Middle frontal gyrus (tissue), 1 donor: ENCODE measurements around the gene AMY1C.
"Not testable (repeated sequence)": the region's sequence is repeated elsewhere in the genome, so short reads cannot be mapped to it uniquely, and the experiment has no call there.

Source experiments
- DNase-seq: peaks from one replicate; pipeline ENCODE4 v3.0.0-alpha.2; 2015; ENCODE audit warnings: low spot score; ENCODE audit errors: extremely low spot score

Gene AMY1C

DNA sequence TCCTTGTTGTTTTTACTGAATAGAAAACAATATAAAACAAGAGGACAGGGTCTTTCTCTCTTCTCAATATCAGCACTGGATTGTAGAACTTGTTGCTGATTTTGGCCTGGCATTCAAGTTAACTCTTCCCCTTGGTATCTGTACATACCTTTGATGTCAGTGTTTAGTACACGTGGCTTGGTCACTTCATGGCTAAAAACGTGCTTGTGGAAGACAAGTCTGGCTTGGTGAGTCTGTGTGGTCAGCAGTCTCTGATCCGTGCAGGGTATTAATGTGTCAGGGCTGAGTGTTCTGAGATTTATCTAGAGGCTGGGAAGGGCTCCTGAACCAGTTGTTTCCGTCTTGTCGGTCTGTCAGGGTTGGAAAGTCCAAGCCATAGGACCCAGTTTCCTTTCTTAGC, at the start of gene AMY1C:
AMY1C (plus strand) TSS at position 301 of the 400 bp plus-strand sequence. CDS start 572 bp downstream, outside the sequence.
- not testable (repeated sequence) for DNase-seq

DNA sequence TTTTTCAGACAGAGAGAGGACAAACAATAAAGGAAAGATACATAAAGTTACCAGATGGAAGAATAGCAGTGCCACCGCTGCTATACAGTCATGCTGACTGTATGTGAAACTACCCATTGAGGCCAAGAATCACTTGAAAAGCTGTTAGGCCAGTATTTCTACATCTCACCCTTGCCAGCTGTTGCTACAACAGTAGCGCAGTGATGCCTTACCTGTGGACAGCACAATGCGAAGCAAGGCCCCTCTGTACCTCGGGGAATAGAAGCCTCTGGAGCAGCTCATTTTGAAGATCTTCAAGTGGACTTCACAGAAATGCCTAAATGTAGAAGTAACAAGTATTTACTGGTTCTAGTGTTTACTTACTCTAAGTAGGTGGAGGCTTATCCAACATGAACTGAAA, 49.0 kb upstream of the AMY1C start:
- not testable (repeated sequence) for DNase-seq

DNA sequence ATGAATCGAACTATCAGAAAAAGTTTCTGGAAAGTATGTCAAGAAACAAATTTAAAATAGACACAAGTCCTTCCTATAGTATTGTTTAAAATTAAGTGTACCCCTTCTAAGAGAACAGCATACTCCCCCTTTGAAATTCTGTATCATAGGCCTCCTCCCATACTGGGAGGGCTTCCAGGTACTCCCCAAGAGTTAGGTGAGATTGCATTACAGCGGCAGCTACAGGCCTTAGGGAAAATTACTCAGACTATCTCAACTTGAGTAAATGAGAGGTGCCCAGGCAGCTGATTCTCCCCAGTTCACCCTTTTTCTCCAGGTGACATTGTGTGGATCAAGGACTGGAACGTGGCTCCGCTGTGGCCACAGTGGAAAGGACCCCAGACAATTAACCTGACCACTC, 48.4 kb upstream of the AMY1C start:
- not testable (repeated sequence) for DNase-seq

DNA sequence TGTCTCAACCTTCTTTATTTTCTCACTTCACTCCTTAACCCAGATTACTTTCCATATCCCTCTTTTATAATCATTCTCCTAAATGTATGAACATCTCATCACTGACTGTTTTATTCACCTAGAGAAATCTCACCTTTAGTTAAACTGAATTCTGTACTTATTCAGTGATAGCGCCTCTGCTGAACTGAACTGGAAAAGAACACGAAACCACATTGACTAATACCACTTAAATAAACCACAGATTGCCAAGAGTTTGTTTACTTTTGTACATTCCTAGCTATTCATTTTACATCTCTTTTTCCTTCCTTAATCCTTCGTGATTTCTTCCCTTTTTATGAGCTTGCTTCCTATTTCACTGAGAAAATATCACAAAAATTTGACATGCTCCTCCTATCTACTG, 42.0 kb upstream of the AMY1C start:
- not testable (repeated sequence) for DNase-seq

DNA sequence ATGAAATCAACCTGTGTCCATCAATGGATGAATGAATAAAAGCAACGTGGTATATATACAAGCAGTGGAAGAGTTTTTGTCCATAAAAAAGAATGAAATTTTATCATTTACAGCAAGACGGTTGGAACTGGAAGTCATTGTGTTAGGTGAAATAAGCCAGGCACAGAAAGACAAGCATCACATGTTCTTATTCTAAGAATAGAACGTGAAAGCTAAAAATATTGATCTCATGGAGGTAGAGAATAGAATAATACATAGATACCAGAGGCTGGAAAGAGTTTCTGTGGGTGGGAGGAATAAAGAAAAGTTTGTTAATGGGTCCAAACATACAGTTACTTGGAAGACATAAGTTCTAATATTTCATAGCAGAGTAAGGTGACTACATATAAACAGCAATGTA, 39.3 kb upstream of the AMY1C start:
- DNase-seq, result not testable (repeated sequence)

DNA sequence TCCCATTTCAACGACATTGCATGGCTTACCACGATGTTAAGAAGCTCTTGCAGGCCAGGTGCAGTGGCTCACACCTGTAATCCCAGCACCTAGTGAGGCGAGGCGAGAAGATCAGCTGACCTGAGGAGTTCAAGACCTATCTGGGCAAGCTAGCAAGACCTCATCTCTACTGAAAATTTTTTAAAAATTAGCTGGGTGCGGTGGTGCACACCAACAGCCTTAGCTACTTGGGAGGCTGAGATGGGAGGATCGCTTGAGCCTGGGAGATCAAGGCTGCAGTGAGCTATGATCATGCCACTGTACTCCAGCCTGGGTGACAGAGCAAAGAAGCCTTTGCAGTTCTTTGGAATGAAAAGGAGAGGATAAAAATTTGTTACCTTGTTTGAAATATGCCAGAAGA, 32.3 kb upstream of the AMY1C start:
- DNase-seq, result not testable (repeated sequence)

DNA sequence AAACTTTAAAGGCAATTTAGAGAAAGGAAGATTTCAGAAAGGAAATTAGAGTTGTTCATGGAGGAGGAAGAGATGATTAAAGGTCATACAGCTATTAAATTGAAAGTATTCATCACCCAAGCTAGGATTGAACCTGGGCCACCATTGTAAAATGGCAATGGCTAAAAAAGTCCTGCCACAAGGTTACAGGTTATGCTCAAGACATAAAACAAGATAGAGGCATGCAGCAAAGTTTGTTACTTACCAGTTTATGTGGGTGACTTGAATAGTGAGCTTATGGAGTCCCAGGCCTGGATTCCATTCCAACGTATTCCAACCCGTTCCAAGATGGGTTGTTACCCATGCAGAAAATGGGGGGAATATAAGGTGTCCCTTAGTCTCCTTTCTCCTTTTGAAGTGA, 28.2 kb upstream of the AMY1C start:
- DNase-seq, result not testable (repeated sequence)

DNA sequence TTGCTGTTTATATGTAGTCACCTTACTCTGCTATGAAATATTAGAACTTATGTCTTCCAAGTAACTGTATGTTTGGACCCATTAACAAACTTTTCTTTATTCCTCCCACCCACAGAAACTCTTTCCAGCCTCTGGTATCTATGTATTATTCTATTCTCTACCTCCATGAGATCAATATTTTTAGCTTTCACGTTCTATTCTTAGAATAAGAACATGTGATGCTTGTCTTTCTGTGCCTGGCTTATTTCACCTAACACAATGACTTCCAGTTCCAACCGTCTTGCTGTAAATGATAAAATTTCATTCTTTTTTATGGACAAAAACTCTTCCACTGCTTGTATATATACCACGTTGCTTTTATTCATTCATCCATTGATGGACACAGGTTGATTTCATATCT, 14.4 kb upstream of the AMY1C start:
- DNase-seq, result not testable (repeated sequence)

DNA sequence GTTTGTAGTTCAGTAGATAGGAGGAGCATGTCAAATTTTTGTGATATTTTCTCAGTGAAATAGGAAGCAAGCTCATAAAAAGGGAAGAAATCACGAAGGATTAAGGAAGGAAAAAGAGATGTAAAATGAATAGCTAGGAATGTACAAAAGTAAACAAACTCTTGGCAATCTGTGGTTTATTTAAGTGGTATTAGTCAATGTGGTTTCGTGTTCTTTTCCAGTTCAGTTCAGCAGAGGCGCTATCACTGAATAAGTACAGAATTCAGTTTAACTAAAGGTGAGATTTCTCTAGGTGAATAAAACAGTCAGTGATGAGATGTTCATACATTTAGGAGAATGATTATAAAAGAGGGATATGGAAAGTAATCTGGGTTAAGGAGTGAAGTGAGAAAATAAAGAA, 11.7 kb upstream of the AMY1C start:
- DNase-seq, result not testable (repeated sequence)

DNA sequence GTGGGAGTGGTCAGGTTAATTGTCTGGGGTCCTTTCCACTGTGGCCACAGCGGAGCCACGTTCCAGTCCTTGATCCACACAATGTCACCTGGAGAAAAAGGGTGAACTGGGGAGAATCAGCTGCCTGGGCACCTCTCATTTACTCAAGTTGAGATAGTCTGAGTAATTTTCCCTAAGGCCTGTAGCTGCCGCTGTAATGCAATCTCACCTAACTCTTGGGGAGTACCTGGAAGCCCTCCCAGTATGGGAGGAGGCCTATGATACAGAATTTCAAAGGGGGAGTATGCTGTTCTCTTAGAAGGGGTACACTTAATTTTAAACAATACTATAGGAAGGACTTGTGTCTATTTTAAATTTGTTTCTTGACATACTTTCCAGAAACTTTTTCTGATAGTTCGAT, 5.2 kb upstream of the AMY1C start:
- DNase-seq, result not testable (repeated sequence)

DNA sequence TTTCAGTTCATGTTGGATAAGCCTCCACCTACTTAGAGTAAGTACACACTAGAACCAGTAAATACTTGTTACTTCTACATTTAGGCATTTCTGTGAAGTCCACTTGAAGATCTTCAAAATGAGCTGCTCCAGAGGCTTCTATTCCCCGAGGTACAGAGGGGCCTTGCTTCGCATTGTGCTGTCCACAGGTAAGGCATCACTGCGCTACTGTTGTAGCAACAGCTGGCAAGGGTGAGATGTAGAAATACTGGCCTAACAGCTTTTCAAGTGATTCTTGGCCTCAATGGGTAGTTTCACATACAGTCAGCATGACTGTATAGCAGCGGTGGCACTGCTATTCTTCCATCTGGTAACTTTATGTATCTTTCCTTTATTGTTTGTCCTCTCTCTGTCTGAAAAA, 4.7 kb upstream of the AMY1C start:
- DNase-seq, result not testable (repeated sequence)

DNA sequence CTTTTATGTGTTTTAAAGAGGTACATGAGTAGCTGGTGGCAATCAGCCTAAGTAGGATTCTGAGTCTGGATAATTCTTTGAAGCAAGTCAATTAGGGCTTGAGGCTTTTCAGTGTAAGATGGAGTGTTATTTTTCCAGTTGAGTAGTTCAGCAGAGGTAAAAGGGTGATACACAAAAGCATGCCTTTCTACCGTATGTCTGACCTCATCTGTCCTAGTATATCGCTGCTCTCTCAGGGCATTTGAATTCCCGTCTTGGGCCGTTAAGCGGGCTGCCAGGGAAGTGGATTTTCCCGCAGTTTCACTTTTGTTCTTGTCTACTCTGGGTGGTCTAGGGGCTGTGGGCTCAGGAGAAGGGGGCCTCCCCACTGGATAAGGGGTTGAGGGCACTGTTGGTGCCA, 1.4 kb upstream of the AMY1C start:
- DNase-seq, result not testable (repeated sequence)

DNA sequence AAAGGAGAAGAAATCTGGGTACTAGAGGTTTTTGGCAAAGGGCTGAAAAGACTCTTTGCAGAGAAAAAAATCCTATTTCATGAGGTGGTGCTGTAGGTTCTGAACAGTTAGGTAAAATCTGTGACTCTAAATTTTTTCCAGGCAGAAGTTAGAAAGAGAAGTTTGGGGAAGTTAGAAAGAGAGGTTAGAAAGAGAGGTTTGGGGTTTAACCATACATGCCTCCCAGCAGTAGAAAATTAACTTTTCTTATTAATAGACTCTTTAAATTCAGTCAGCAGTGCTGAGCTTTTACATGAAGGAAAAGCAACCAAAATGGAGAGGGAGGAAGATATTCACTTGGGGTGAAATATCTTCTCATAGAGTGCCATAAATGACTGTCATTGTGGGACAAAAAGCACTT, 12.2 kb downstream of the AMY1C start:
- no peak for DNase-seq

DNA sequence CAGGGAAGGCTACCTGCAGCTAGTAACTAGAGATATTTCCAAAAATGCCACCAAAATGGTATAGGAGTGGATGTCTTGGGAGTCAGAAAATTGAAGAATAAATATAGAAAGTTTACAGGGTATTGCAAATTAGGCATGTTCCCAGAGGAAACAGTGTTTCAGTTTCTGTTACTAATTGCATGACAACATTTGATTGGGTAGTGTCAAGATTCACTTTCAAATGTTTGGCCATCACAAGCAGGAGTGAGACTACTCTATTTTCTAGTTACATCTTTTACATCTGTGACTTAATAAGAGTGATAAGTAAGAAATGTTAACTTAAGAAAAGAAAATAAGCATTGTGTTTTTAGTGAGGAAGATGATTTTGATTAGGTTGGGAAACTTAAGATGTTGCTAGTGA, 30.2 kb downstream of the AMY1C start:
- DNase-seq, result no peak

DNA sequence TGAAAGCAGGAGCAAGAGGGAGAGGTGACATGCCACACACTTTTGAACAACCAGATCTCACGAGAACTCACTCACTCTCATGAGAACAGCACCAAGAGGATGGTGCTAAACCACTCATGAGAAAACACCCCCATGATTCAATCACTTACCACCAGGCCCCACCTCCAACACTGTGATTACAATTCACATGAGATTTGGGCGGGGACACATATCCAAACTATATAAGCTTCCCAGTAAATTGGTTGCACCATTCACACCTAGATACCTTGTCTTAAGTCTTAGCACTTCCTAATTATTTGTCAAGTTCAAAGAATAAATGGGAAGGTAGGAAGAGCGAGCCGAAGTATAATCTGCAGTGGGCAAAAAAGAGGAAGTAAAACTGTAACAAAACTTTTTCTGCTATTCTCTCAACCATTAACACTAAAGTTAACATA, 34.3 kb downstream of the AMY1C start:
- DNase-seq, result no peak

DNA sequence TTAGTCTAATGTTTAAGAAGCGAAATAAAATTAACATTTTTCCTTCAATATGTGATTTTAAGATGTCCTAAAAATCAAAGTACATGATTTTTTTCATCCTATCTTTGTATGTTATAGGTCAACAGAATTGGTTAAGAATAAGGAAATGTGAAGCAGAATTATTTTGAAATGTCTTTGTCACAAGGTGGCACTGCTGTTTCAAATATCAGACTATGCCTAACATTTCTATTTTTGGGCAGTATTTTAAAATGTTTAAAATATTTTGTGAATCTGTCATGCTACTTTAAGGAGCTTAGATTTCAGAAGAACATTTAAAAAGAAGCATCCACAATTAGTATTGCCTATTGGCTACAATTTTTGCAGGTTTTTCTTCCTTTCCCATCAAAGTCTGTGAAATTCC, 38.7 kb downstream of the AMY1C start:
- peak; percentile 36 for DNase-seq

DNA sequence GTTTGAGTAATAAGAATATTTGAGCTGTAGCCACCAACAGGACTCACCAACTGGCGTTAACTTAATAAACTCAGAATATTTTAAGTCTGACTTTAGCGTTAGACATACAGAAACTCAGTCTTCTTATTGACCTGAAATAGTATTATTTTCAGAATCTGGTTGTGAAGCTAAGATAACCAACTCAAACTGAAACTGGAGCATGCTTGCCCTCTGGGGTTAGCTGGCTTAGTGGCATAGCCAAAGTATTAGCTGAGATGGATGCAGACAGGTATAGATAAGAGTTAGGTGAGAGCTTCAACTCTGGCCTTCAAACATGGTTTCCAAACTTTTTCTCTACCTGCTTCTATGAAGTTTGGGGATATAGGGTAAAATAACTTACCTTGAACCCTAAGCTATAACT, 40.5 kb downstream of the AMY1C start:
- DNase-seq, result no peak
